GM21526 (cell line): ENCODE results near the gene RANGRF.
"Not testable (repeated sequence)": the region's sequence is repeated elsewhere in the genome, so short reads cannot be mapped to it uniquely, and the experiment has no call there.

Experiments used
- ATAC-seq: cut with Tn5 transposase; IDR thresholded peaks from one replicate; pipeline ENCODE4 v1.9.1; 2021; ENCODE audit warnings: moderate library complexity; ENCODE audit not compliant: unreplicated experiment, low FRiP score

RANGRF gene

GRCh38 chr17:8288336-8289102 lies at the start of gene RANGRF:
RANGRF (plus strand) TSS chr17:8288670; CDS start chr17:8288789, 119 bp downstream.
- ATAC-seq: peak; percentile 61

GRCh38 chr17:8243827-8244226 lies 44.6 kb upstream of the RANGRF start:
- no peak for ATAC-seq

GRCh38 chr17:8244768-8245167 lies 43.7 kb upstream of the RANGRF start:
- ATAC-seq: no peak

- ATAC-seq: peak; percentile 46
These were observed 39.5 kb upstream of the RANGRF start, which contains the start of gene PFAS for GRCh38 chr17:8248751-8249607. PFAS (plus strand) TSS chr17:8249289; CDS start chr17:8253938, 4,649 bp downstream.

GRCh38 chr17:8249621-8250500 lies 38.6 kb upstream of the RANGRF start:
- ATAC-seq: no peak

GRCh38 chr17:8251411-8251810 lies 37.1 kb upstream of the RANGRF start:
- ATAC-seq: not testable (repeated sequence)

GRCh38 chr17:8253801-8254200 lies 34.7 kb upstream of the RANGRF start:
- ATAC-seq: no peak

GRCh38 chr17:8254881-8255280 lies 33.6 kb upstream of the RANGRF start:
- ATAC-seq: no peak

- ATAC-seq: no peak
These were observed 33.0 kb upstream of the RANGRF start for GRCh38 chr17:8255499-8255898.

GRCh38 chr17:8256291-8256690 lies 32.2 kb upstream of the RANGRF start:
- ATAC-seq: no peak

- ATAC-seq: no peak
These were observed 31.8 kb upstream of the RANGRF start for GRCh38 chr17:8256691-8257090.

- ATAC-seq: no peak
These were observed 30.7 kb upstream of the RANGRF start for GRCh38 chr17:8257801-8258200.

GRCh38 chr17:8264320-8264719 lies 24.1 kb upstream of the RANGRF start:
- no peak for ATAC-seq

GRCh38 chr17:8264836-8265542 lies 23.5 kb upstream of the RANGRF start:
- ATAC-seq: no peak

- ATAC-seq: no peak
These were observed 21.6 kb upstream of the RANGRF start for GRCh38 chr17:8266648-8267479.

- ATAC-seq: no peak
These were observed 20.9 kb upstream of the RANGRF start for GRCh38 chr17:8267480-8268147.

GRCh38 chr17:8268550-8269298 lies 19.7 kb upstream of the RANGRF start:
- no peak for ATAC-seq

GRCh38 chr17:8272421-8272820 lies 16.0 kb upstream of the RANGRF start:
- no peak for ATAC-seq
